SJSA1 (cell line): Measurements from ENCODE around the gene SLC41A1. TPM values are rescaled to one million over a fixed set of nuclear protein-coding genes. Genes with fewer than 3 reads are reported as not detected.

Experiments used
- DNase-seq, 2 experiments: peaks; one replicate each; pipeline ENCODE4 v3.0.0-alpha.2; 2015 to 2020; ENCODE audit warnings: low spot score in 2 of 2, low read depth in 1 of 2
- H3K27ac ChIP-seq: fragments of 250-450 bp; sonication (Bioruptor Pico); 2 replicates; pipeline ENCODE4 v1.5.1; 2020; ENCODE audit warnings: mild to moderate bottlenecking, moderate library complexity
- H3K27me3 ChIP-seq: fragments of 250-450 bp; sonication (Bioruptor Pico); replicated peaks from 2 replicates; pipeline ENCODE4 v1.5.1; 2020; ENCODE audit warnings: mild to moderate bottlenecking, moderate library complexity
- H3K36me3 ChIP-seq: fragments of 250-450 bp; sonication (Bioruptor Pico); 2 replicates; pipeline ENCODE4 v1.5.1; 2020; ENCODE audit warnings: mild to moderate bottlenecking
- H3K4me1 ChIP-seq: fragments of 250-450 bp; sonication (Bioruptor Pico); replicated peaks from 2 replicates; pipeline ENCODE4 v1.6.1; 2021; ENCODE audit warnings: mild to moderate bottlenecking
- H3K4me3 ChIP-seq: fragments of 250-450 bp; sonication (Bioruptor Pico); 2 replicates; pipeline ENCODE4 v1.5.1; 2020; ENCODE audit warnings: mild to moderate bottlenecking
- H3K9me3 ChIP-seq: fragments of 250-450 bp; sonication (Bioruptor Pico); replicated peaks from 2 replicates; pipeline ENCODE4 v1.5.1; 2020; ENCODE audit warnings: mild to moderate bottlenecking
- total RNA-seq: library from RNA; depleted of rRNA; stranded (reverse); fragments of >200 nt; shearing (Covaris generic); gene quantifications from 2 replicates; pipeline ENCODE4 v1.2.3, GENCODE V29; 2014; rRNA removed

The SLC41A1 gene
- total RNA-seq, 1 experiment from 2014 or later: 21.0 TPM

DNA sequence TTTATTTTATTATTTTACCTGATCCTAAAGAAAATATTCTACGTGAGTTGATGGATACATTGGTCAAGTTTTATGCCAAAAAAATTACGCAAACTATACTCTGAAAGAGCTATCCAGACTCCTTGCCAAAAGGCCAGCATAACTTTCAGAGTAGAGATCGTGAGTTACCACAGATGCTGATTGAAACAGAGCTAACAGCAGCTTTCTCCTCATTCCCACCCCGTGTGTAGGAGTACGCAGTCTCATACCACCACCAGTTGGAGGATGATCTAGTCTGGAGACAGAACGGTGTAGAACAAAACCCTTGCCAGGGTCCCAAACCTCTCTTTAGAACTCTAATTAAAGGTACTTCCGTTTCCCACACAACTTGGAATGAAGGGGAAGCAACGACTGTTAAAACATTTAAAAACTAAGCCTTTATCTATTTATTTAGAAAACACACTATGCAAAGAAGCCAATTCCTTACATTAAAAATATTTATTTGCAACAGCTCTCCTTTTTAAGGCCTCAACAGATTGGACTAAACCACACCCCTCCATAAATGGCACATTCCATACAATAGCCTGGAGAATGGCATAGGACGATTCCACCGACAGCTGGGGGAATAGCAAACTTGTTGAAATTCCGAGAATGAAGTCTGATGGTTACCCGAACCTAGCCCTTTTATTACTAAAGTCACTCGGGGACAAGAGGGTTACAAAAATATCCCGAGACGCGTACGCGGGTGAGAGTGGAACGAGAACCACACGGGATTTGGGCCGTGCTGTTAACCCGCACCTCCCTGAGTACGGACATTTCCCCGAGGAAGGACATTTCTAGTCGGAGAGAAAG, 64.4 kb downstream of the SLC41A1 start:
- DNase-seq: no peak
- Histone ChIP-seq H3K4me1 (peaks cover 24% of the 10 kb centered on the region), H3K27me3 (no peaks in the 10 kb centered on the region), H3K36me3 (peaks cover 54% of the 10 kb centered on the region), H3K4me3 (peak overlapping the region; percentile 78), H3K9me3 (no peaks in the 10 kb centered on the region), H3K27ac (peak overlapping the region; percentile 9; the same call in 1 of the 2 replicates)

DNA sequence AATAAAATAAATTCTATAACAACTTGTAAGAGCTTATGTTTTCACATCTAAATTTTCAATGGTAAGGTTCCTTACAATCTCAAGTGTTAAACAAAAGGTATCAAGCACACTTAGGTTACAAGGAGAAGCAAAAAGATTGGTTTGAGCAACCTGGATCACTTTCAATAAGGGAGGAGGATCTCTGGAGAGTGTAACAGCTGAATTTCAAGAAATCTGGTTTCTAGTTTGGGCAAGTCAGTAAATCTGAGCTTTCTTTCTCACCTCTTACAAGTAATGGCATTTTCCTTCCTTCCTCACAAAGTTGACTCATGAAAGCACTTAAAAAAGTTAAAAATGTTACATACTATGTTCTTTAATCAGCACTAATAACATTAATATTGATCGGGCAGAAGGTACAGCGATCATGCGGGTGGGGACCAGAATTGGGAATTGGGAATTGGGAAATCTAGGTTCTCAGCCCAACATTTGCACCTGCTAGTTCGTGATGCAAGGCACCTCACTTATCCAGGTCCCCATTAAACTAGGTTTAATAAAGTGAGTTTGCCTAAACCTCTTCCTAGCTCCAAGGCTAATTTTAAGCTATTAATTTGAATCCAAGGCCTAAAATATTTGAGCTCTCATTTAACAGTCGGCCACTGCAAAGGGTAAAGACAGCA, 66.1 kb downstream of the SLC41A1 start:
- Histone ChIP-seq H3K4me1 (peaks cover 26% of the 10 kb centered on the region), H3K27ac (no peak overlapping the region), H3K4me3 (no peak overlapping the region), H3K36me3 (peaks cover 69% of the 10 kb centered on the region), H3K9me3 (no peaks in the 10 kb centered on the region), H3K27me3 (no peaks in the 10 kb centered on the region)
- DNase-seq: no peak

DNA sequence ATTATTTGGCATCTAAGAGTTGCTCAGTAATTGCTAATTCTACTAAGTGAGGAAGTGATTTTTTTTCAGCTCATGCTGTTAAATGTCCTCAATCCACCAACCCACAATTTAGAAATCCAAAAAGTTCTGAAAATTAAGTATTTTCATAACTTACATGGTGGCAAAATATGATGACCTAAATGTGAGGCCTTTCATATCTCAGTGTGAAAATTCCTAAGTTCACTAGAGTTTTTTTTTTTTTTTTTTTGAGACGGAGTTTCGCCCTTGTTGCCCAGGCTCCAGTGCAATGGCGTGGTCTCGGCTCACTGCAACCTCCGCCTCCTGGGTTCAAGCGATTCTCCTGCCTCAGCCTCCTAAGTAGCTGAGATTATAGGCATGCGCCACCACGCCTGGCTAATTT, 68.6 kb downstream of the SLC41A1 start:
- H3K27ac ChIP-seq: no peak overlapping the region
- H3K4me3 ChIP-seq: no peak overlapping the region
- H3K36me3 ChIP-seq: peaks cover 82% of the 10 kb centered on the region
- no peak for DNase-seq
- H3K4me1 ChIP-seq: peaks cover 30% of the 10 kb centered on the region
- no peaks in the 10 kb centered on the region for H3K27me3 ChIP-seq
- no peaks in the 10 kb centered on the region for H3K9me3 ChIP-seq

DNA sequence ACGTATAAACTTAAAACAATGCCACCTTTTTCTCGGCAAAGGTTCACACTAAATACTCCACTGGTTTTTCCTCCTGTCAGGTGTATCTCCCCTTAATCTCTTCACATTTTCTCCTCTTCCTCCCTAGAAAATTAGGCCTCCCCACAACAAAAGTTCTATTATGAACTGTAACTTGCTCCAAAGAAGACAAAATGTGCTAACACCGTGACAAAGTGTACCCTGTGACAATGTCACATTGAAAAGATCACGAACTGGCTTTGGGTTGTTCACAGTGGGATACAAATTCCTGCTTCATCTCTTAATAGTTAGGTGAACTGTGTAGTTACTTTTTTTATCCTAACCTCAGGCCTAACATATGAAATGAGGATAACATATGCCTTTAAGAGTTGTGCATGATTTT, 69.0 kb downstream of the SLC41A1 start:
- no peak overlapping the region for H3K27ac ChIP-seq
- H3K36me3 ChIP-seq: peaks cover 83% of the 10 kb centered on the region
- H3K4me1 ChIP-seq: peaks cover 31% of the 10 kb centered on the region
- no peaks in the 10 kb centered on the region for H3K27me3 ChIP-seq
- no peak overlapping the region for H3K4me3 ChIP-seq
- DNase-seq: no peak
- no peaks in the 10 kb centered on the region for H3K9me3 ChIP-seq

DNA sequence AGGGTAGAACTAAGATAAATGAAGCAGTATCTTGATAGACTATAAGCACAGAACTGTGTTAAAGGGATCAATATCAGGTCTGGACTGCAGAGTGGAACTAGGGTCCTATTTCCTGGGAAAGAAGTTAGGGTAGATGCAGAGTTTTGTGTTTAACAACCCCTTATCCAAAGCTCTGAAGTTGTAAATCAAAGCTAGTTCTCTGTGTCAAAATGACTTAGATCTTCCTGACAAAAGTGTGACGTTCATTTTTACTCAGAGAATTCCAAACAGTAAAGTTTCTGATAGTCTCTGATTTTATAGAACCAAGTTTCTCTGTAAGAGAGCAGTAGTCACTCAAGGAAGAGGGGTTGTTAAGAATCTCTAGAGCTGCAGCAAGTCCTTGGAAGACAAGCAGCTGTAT, 71.3 kb downstream of the SLC41A1 start:
- H3K36me3 ChIP-seq: peaks cover 74% of the 10 kb centered on the region
- no peak overlapping the region for H3K4me3 ChIP-seq
- no peaks in the 10 kb centered on the region for H3K27me3 ChIP-seq
- H3K4me1 ChIP-seq: peaks cover 16% of the 10 kb centered on the region
- no peak overlapping the region for H3K27ac ChIP-seq
- no peak for DNase-seq
- H3K9me3 ChIP-seq: no peaks in the 10 kb centered on the region

DNA sequence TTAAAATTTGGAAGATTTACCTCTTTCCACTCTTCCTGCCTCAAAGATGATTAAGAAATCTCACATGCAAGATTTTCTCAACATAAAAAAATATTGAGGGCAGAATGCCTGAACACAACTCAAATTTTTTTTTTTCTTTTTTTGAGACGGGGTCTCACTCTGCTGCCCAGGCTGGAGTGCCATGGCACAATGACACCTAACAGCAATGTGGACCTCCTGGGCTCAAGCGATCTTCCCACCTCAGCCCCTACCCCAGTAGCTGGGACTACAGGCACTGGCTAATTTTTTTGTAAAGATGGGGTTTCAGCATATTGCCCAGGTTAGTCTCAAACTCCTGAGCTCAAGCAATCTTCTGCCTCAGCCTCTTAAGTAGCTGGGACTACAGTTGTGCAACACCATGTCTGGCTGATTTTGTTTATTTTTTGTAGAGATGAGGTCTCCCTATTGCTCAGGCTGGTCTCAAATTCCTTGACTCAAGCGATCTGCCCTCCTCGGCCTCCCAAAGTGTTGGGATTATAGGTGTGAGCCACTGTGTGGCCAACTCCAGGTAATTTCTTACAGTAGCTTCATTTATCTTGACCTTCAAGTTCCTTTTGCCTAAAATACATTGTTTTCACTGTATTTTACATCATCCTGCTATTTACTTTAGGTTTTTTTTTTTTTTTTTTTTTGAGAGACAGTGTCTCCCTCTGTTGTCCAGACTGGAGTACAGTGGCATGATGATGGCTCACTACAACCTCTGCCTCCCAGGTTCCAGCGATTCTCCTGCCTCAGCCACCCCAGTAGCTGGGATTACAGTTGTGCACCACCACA, 73.4 kb downstream of the SLC41A1 start:
- no peaks in the 10 kb centered on the region for H3K27me3 ChIP-seq
- peaks cover 12% of the 10 kb centered on the region for H3K4me1 ChIP-seq
- H3K36me3 ChIP-seq: peaks cover 76% of the 10 kb centered on the region
- DNase-seq: peak in 1 of 2 experiments; percentile 56
- no peak overlapping the region for H3K4me3 ChIP-seq
- no peak overlapping the region for H3K27ac ChIP-seq
- H3K9me3 ChIP-seq: no peaks in the 10 kb centered on the region

Other genes starting within 250 kb of the SLC41A1 start
- gene ELK4, start 181.2 kb downstream of the SLC41A1 start, total RNA-seq: 11.6 and 18.4 TPM in 2 replicates
- gene SLC45A3, start 132.7 kb downstream of the SLC41A1 start, total RNA-seq: 2.0 and 2.4 TPM in 2 replicates
- 253 and 290 TPM in 2 replicates for gene NUCKS1, start 63.0 kb downstream of the SLC41A1 start, total RNA-seq
- 18.1 and 25.6 TPM in 2 replicates for gene RAB29, start 37.7 kb downstream of the SLC41A1 start, total RNA-seq
- gene PM20D1, start 36.9 kb upstream of the SLC41A1 start, total RNA-seq: not detected in 2 replicates
- gene SLC26A9, start 130.3 kb upstream of the SLC41A1 start, total RNA-seq: not detected in 2 replicates
- gene RAB7B, start 190.2 kb upstream of the SLC41A1 start, total RNA-seq: 0.19 and 0.55 TPM in 2 replicates
- 0.31 TPM in 1 of 2 replicates, not detected in the other for gene CTSE, start 210.7 kb upstream of the SLC41A1 start, total RNA-seq
- not detected in 2 replicates for gene RHEX, start 240.0 kb upstream of the SLC41A1 start, total RNA-seq